NCI-H2196 (cell line): ENCODE measurements around the gene YWHAE.
"Not testable (repeated sequence)": the region's sequence is repeated elsewhere in the genome, so short reads cannot be mapped to it uniquely, and the experiment has no call there.

Source experiments
- DNase-seq: peaks from one replicate; lab custom pipeline; 2025; ENCODE audit not compliant: unreplicated experiment; lab: John Stamatoyannopoulos, UW

YWHAE gene

GRCh38 chr17:1375615-1376014, 24.4 kb downstream of the YWHAE start:
- DNase-seq = no peak

GRCh38 chr17:1374431-1375177, 25.4 kb downstream of the YWHAE start:
- no peak for DNase-seq

- DNase-seq = no peak
These were observed 26.2 kb downstream of the YWHAE start for GRCh38 chr17:1373707-1374237.

- no peak for DNase-seq
These were observed 27.4 kb downstream of the YWHAE start for GRCh38 chr17:1372618-1373017.

- no peak for DNase-seq
These were observed 28.0 kb downstream of the YWHAE start for GRCh38 chr17:1371893-1372590.

GRCh38 chr17:1368588-1368987, 31.4 kb downstream of the YWHAE start:
- no peak for DNase-seq

- no peak for DNase-seq
These were observed 32.7 kb downstream of the YWHAE start for GRCh38 chr17:1367351-1367745.

GRCh38 chr17:1366234-1366633, 33.8 kb downstream of the YWHAE start:
- DNase-seq = no peak

GRCh38 chr17:1365445-1366039, 34.5 kb downstream of the YWHAE start:
- peak; percentile 51 for DNase-seq

GRCh38 chr17:1362964-1363363, 37.1 kb downstream of the YWHAE start:
- DNase-seq = no peak

GRCh38 chr17:1362065-1362848, 37.8 kb downstream of the YWHAE start:
- no peak for DNase-seq

GRCh38 chr17:1360975-1361374, 39.0 kb downstream of the YWHAE start:
- DNase-seq = no peak

- not testable (repeated sequence) for DNase-seq
These were observed 39.7 kb downstream of the YWHAE start for GRCh38 chr17:1360315-1360714.

GRCh38 chr17:1354030-1354429, 46.0 kb downstream of the YWHAE start:
- no peak for DNase-seq

- not testable (repeated sequence) for DNase-seq
These were observed 47.5 kb downstream of the YWHAE start for GRCh38 chr17:1352530-1352929.

- no peak for DNase-seq
These were observed 48.1 kb downstream of the YWHAE start for GRCh38 chr17:1351971-1352370.

GRCh38 chr17:1351275-1351674, 48.7 kb downstream of the YWHAE start:
- no peak for DNase-seq

- DNase-seq = no peak
These were observed 52.3 kb downstream of the YWHAE start for GRCh38 chr17:1347589-1348323.

GRCh38 chr17:1344521-1344920, 55.5 kb downstream of the YWHAE start:
- no peak for DNase-seq

- DNase-seq = no peak
These were observed 56.5 kb downstream of the YWHAE start for GRCh38 chr17:1343554-1343953.
